Suprapubic skin (tissue), 4 donors: ENCODE results near the gene LYSMD4. TPM values are rescaled to one million over a fixed set of nuclear protein-coding genes. Genes with fewer than 3 reads are reported as not detected.

Source experiments
- DNase-seq, 2 donors: peaks; one replicate each; pipeline ENCODE4 v3.0.0-alpha.2; 2019; ENCODE audit warnings: low spot score in 2 of 2
- H3K27ac ChIP-seq: fragments of 200-600 bp; sonication (generic); one replicate; pipeline ENCODE4 v1.5.1; 2019
- H3K27me3 ChIP-seq: fragments of 200-600 bp; sonication (generic); one replicate; pipeline ENCODE4 v1.5.1; 2019
- H3K36me3 ChIP-seq: fragments of 200-600 bp; sonication (generic); one replicate; pipeline ENCODE4 v1.5.1; 2019
- H3K4me1 ChIP-seq: fragments of 200-600 bp; sonication (generic); one replicate; pipeline ENCODE4 v1.5.1; 2019
- H3K4me3 ChIP-seq: fragments of 200-600 bp; sonication (generic); one replicate; pipeline ENCODE4 v1.5.1; 2019; ENCODE audit warnings: mild to moderate bottlenecking
- H3K9me3 ChIP-seq: fragments of 200-600 bp; sonication (generic); one replicate; pipeline ENCODE4 v1.5.1; 2019
- CTCF ChIP-seq, 2 donors: fragments of 200-600 bp in 1 of 2; fragments of 450-650 bp in 1 of 2; sonication (generic) in 1 of 2; IDR thresholded peaks; one replicate each; pipeline ENCODE4 v1.5.1; 2016 to 2019; ENCODE audit warnings: antibody characterized with exemption in 2 of 2, mild to moderate bottlenecking in 1 of 2, moderate library complexity in 1 of 2
- EP300 ChIP-seq: sonication (generic); formaldehyde crosslinking; IDR thresholded peaks from one replicate; pipeline ENCODE4 v1.6.1; 2017; ENCODE audit warnings: antibody characterized with exemption
- POLR2A ChIP-seq, 2 donors: fragments of 450-650 bp; IDR thresholded peaks; one replicate each; pipeline ENCODE4 v1.6.1; 2017; ENCODE audit warnings: antibody characterized with exemption in 2 of 2, mild to moderate bottlenecking in 2 of 2, moderate library complexity in 2 of 2
- POLR2AphosphoS5 ChIP-seq, 3 donors: sonication (generic); formaldehyde crosslinking; IDR thresholded peaks; one replicate each; pipeline ENCODE4 v1.6.1; 2017; ENCODE audit warnings: antibody characterized with exemption in 3 of 3
- WGBS: methylation state at CpG from one replicate; pipeline ENCODE4 v1.1.5; 2018; 5-methylcytosine and 5-hydroxymethylcytosine counted together
- total RNA-seq, 4 donors: library from RNA; depleted of rRNA; stranded (reverse); fragments of >200 nt; gene quantifications; one replicate each; pipeline ENCODE4 v1.1.0, GENCODE V29; 2016

LYSMD4 gene
- total RNA-seq, 4 donors from 2014 or later = 19.7 to 52.8 (median 35.0) TPM

- no peak for TF ChIP-seq EP300
- no peak for TF ChIP-seq POLR2A (IDR thresholded peaks at IDR 0.05)
- TF ChIP-seq CTCF (IDR thresholded peaks at IDR 0.05) = no peak
- no peak for TF ChIP-seq POLR2AphosphoS5 (IDR thresholded peaks at IDR 0.05)
- no peaks in the 10 kb centered on the region for H3K9me3 ChIP-seq
- H3K27me3 ChIP-seq = no peaks in the 10 kb centered on the region
- no peak for DNase-seq
- 93% methylated on average over 9 of the region's 9 CpGs for WGBS
- H3K36me3 ChIP-seq = no peaks in the 10 kb centered on the region
- no peak overlapping the region for H3K4me3 ChIP-seq
- H3K4me1 ChIP-seq = no peaks in the 10 kb centered on the region
- no peak overlapping the region for H3K27ac ChIP-seq
Measured at GRCh38 chr15:99745370-99746086, 12.3 kb upstream of the LYSMD4 start.

GRCh38 chr15:99744142-99744541, 10.9 kb upstream of the LYSMD4 start:
- H3K4me3 ChIP-seq = no peak overlapping the region
- 92% methylated on average over 7 of the region's 7 CpGs for WGBS
- H3K27ac ChIP-seq = no peak overlapping the region
- H3K4me1 ChIP-seq = no peaks in the 10 kb centered on the region
- TF ChIP-seq EP300 = no peak
- TF ChIP-seq POLR2A (IDR thresholded peaks at IDR 0.05) = no peak
- no peak for TF ChIP-seq POLR2AphosphoS5 (IDR thresholded peaks at IDR 0.05)
- TF ChIP-seq CTCF (IDR thresholded peaks at IDR 0.05) = no peak
- no peaks in the 10 kb centered on the region for H3K27me3 ChIP-seq
- no peaks in the 10 kb centered on the region for H3K9me3 ChIP-seq
- no peak for DNase-seq
- H3K36me3 ChIP-seq = no peaks in the 10 kb centered on the region

- 94% methylated on average over 2 of the region's 2 CpGs for WGBS
- TF ChIP-seq POLR2AphosphoS5 (IDR thresholded peaks at IDR 0.05) (no peak), POLR2A (IDR thresholded peaks at IDR 0.05) (no peak), EP300 (no peak), CTCF (IDR thresholded peaks at IDR 0.05) (no peak)
- no peak for DNase-seq
Measured at GRCh38 chr15:99741835-99742234, 8.6 kb upstream of the LYSMD4 start.

GRCh38 chr15:99738021-99738847, 5.0 kb upstream of the LYSMD4 start:
- Histone ChIP-seq H3K9me3 (no peaks in the 10 kb centered on the region), H3K36me3 (no peaks in the 10 kb centered on the region), H3K27me3 (no peaks in the 10 kb centered on the region), H3K4me1 (peaks cover 5% of the 10 kb centered on the region), H3K4me3 (no peak overlapping the region), H3K27ac (no peak overlapping the region)
- 81% methylated on average over 7 of the region's 7 CpGs for WGBS
- TF ChIP-seq POLR2A (IDR thresholded peaks at IDR 0.05) (no peak), CTCF (IDR thresholded peaks at IDR 0.05) (no peak), POLR2AphosphoS5 (IDR thresholded peaks at IDR 0.05) (no peak), EP300 (no peak)
- DNase-seq = no peak

More at GRCh38 chr15:99741835-99742234, 8.6 kb upstream of the LYSMD4 start:
- H3K4me1 ChIP-seq = no peaks in the 10 kb centered on the region
- no peaks in the 10 kb centered on the region for H3K36me3 ChIP-seq
- H3K27ac ChIP-seq = no peak overlapping the region
- no peaks in the 10 kb centered on the region for H3K27me3 ChIP-seq
- no peaks in the 10 kb centered on the region for H3K9me3 ChIP-seq
- H3K4me3 ChIP-seq = no peak overlapping the region

- 73% methylated on average over 2 of the region's 2 CpGs for whole genome bisulfite sequencing
- H3K27ac ChIP-seq = no peak overlapping the region
- no peak overlapping the region for H3K4me3 ChIP-seq
- no peaks in the 10 kb centered on the region for H3K36me3 ChIP-seq
- DNase-seq = no peak
- TF ChIP-seq POLR2AphosphoS5 (IDR thresholded peaks at IDR 0.05) = no peak
- no peak for TF ChIP-seq POLR2A (IDR thresholded peaks at IDR 0.05)
- no peak for TF ChIP-seq CTCF (IDR thresholded peaks at IDR 0.05)
- TF ChIP-seq EP300 = no peak
- H3K4me1 ChIP-seq = peaks cover 16% of the 10 kb centered on the region
- H3K27me3 ChIP-seq = no peaks in the 10 kb centered on the region
- H3K9me3 ChIP-seq = no peaks in the 10 kb centered on the region
Measured at GRCh38 chr15:99736702-99737101, 3.5 kb upstream of the LYSMD4 start.
